Sigmoid colon (tissue), 7 donors: ENCODE data around the gene UBE2S. TPM values are rescaled to one million over a fixed set of nuclear protein-coding genes. Genes with fewer than 3 reads are reported as not detected.
"Not testable (repeated sequence)": the region's sequence is repeated elsewhere in the genome, so short reads cannot be mapped to it uniquely, and the experiment has no call there.

Experiments used
- DNase-seq: peaks from one replicate; pipeline ENCODE4 v3.0.0-alpha.2; 2019
- H3K27ac ChIP-seq, 4 donors: fragments of 200-600 bp; sonication (generic); one replicate each; pipeline ENCODE4 v1.5.1; 2016 to 2019; ENCODE audit warnings: mild to moderate bottlenecking in 1 of 4
- H3K27me3 ChIP-seq, 3 donors: fragments of 200-600 bp; sonication (generic); one replicate each; pipeline ENCODE4 v1.5.1; 2019; ENCODE audit warnings: mild to moderate bottlenecking in 1 of 3
- H3K36me3 ChIP-seq, 4 donors: fragments of 200-600 bp; sonication (generic); one replicate each; pipeline ENCODE4 v1.5.1; 2016 to 2019
- H3K4me1 ChIP-seq, 4 donors: fragments of 200-600 bp; sonication (generic); one replicate each; pipeline ENCODE4 v1.5.1; 2017 to 2019
- H3K4me3 ChIP-seq, 4 donors: fragments of 200-600 bp; sonication (generic); one replicate each; pipeline ENCODE4 v1.5.1; 2017 to 2019; ENCODE audit warnings: mild to moderate bottlenecking in 2 of 4, moderate library complexity in 1 of 4
- H3K9me3 ChIP-seq, 4 donors: fragments of 200-600 bp in 3 of 4; sonication (generic) in 3 of 4; one replicate each; pipeline versions ENCODE4 v1.5.1 to v1.6.1; 2013 to 2019
- EP300 ChIP-seq, 4 donors: sonication (generic); formaldehyde crosslinking; IDR thresholded peaks; one replicate each; pipeline ENCODE4 v1.6.1; 2017; ENCODE audit warnings: antibody characterized with exemption in 4 of 4
- POLR2A ChIP-seq, 2 donors: fragments of 450-650 bp; IDR thresholded peaks; one replicate each; pipeline ENCODE4 v1.6.1; 2016; ENCODE audit warnings: antibody characterized with exemption in 2 of 2, mild to moderate bottlenecking in 2 of 2, moderate library complexity in 2 of 2
- POLR2AphosphoS5 ChIP-seq, 4 donors: sonication (generic); formaldehyde crosslinking; IDR thresholded peaks; one replicate each; pipeline ENCODE4 v1.6.1; 2017; ENCODE audit warnings: antibody characterized with exemption in 4 of 4
- whole genome bisulfite sequencing, 2 donors: extraction: QIAGEN DNeasy Blood & Tissue Kit; methylation state at CpG; one replicate each; pipeline ENCODE4 v1.1.7; 2013; 5-methylcytosine and 5-hydroxymethylcytosine counted together
- intact Hi-C: fragments of 100-400 bp; cut with DNase I; formaldehyde crosslinking; loops from one replicate; pipeline ENCODE4 v1.15.1; 2023
- polyA plus RNA-seq, 3 donors: library from polyadenylated mRNA; stranded (reverse); fragments of 200-250 nt; gene quantifications; one replicate each; pipeline ENCODE4 v1.2.3, GENCODE V29; 2013
- total RNA-seq, 4 donors: library from RNA; depleted of rRNA; stranded (reverse); fragments of >200 nt; gene quantifications; one replicate each; pipeline ENCODE4 v1.1.0, GENCODE V29; 2016
- TF ChIP-seq, protein P1 (sequence below), 4 experiments: fragments of 450-650 bp in 3 of 4; fragments of 200-600 bp in 1 of 4; IDR thresholded peaks; one replicate each; pipeline ENCODE4 v1.5.1; 2016 to 2019; ENCODE audit warnings: antibody characterized with exemption in 4 of 4, mild to moderate bottlenecking in 3 of 4, moderate library complexity in 2 of 4
- donor health status: healthy with polysubstance abuse.
- donor health status: Bipolar disorder and iron deficiency.
- donor health status: healthy.

The UBE2S gene
- total and polyA plus RNA-seq, 7 donors, result 6.6 to 32.6 (median 16.2) TPM

GRCh38 chr19:55406826-55407549 lies 600 bp downstream of the UBE2S start:
- peaks cover 15 to 39% (median 19%) of the 10 kb centered on the region in 4 donors for H3K36me3 ChIP-seq
- intact Hi-C loops, result loop anchor here (1.0 to 10.0 kb wide), 3 partner anchors 22 to 1540 kb away; partner anchors contain the start of genes MYADM and RPL28
- DNase-seq, result no peak
- peaks cover 0 to 22% (median 20%) of the 10 kb centered on the region in 4 donors for H3K4me1 ChIP-seq
- TF ChIP-seq, protein P1, sequence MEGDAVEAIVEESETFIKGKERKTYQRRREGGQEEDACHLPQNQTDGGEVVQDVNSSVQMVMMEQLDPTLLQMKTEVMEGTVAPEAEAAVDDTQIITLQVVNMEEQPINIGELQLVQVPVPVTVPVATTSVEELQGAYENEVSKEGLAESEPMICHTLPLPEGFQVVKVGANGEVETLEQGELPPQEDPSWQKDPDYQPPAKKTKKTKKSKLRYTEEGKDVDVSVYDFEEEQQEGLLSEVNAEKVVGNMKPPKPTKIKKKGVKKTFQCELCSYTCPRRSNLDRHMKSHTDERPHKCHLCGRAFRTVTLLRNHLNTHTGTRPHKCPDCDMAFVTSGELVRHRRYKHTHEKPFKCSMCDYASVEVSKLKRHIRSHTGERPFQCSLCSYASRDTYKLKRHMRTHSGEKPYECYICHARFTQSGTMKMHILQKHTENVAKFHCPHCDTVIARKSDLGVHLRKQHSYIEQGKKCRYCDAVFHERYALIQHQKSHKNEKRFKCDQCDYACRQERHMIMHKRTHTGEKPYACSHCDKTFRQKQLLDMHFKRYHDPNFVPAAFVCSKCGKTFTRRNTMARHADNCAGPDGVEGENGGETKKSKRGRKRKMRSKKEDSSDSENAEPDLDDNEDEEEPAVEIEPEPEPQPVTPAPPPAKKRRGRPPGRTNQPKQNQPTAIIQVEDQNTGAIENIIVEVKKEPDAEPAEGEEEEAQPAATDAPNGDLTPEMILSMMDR (IDR thresholded peaks at IDR 0.05), result no peak
- TF ChIP-seq POLR2AphosphoS5 (IDR thresholded peaks at IDR 0.05), result no peak
- no peak for TF ChIP-seq EP300 (IDR thresholded peaks at IDR 0.05)
- TF ChIP-seq POLR2A (IDR thresholded peaks at IDR 0.05), result no peak
- peak overlapping the region; percentile 82 to 99 (median 89) for H3K4me3 ChIP-seq
- H3K9me3 ChIP-seq, result peaks cover 0 to 1% (median 0%) of the 10 kb centered on the region in 4 donors
- H3K27me3 ChIP-seq, result no peaks in the 10 kb centered on the region
- H3K27ac ChIP-seq, result peak overlapping the region; percentile 96 to 100 (median 98)
- 16 to 21% methylated on average over 35 of the region's 35 CpGs for WGBS, 2 donors

- Histone ChIP-seq H3K27ac (no peak overlapping the region), H3K4me1 (peaks cover 0 to 22% (median 20%) of the 10 kb centered on the region in 4 donors), H3K36me3 (peaks cover 18 to 45% (median 23%) of the 10 kb centered on the region in 4 donors), H3K9me3 (peaks cover 0 to 1% (median 0%) of the 10 kb centered on the region in 4 donors), H3K27me3 (no peaks in the 10 kb centered on the region), H3K4me3 (peak overlapping the region in 3 of 4 donors; percentile 82 to 99 (median 88))
- 86 to 87% methylated on average over 14 of the region's 14 CpGs for WGBS, 2 donors
- DNase-seq, result no peak
- intact Hi-C loops, result loop anchor here (5.0 to 10.0 kb wide), 2 partner anchors 99 to 1539 kb away; partner anchors contain the start of gene MYADM
- TF ChIP-seq POLR2A (IDR thresholded peaks at IDR 0.05) (no peak), EP300 (IDR thresholded peaks at IDR 0.05) (no peak), POLR2AphosphoS5 (IDR thresholded peaks at IDR 0.05) (no peak)
- TF ChIP-seq, protein P1 (IDR thresholded peaks at IDR 0.05), result no peak
These were observed 1.3 kb downstream of the UBE2S start for GRCh38 chr19:55406091-55406825.

DNA sequence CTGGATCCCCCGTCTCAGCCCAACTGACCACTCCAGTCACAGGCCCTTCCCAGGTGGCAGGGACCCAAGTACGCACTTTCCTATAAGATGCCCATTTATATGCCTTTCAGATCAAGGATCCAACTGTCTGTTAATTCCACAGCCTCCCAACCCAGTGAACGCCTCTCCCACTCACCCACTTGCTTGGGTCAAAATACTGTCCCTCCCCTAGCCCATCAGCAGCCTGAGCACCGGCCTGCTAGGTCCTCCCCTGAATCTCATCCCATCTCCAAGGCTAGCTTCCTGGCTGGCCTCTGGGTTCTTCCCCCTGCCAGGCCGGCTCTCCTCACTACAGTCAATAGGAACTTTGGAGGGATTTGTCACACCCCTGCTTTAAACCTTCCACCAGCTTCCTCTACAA lies 1.9 kb downstream of the UBE2S start:
- 89 to 91% methylated on average over 5 of the region's 5 CpGs for WGBS, 2 donors
- H3K4me3 ChIP-seq, result no peak overlapping the region
- peaks cover 0 to 1% (median 0%) of the 10 kb centered on the region in 4 donors for H3K9me3 ChIP-seq
- peaks cover 0 to 22% (median 20%) of the 10 kb centered on the region in 4 donors for H3K4me1 ChIP-seq
- no peak for TF ChIP-seq POLR2AphosphoS5 (IDR thresholded peaks at IDR 0.05)
- no peak for TF ChIP-seq POLR2A (IDR thresholded peaks at IDR 0.05)
- no peak for TF ChIP-seq EP300 (IDR thresholded peaks at IDR 0.05)
- TF ChIP-seq, protein P1 (IDR thresholded peaks at IDR 0.05), result no peak
- intact Hi-C loops, result loop anchor here (5.0 to 10.0 kb wide), 2 partner anchors 99 to 1538 kb away; partner anchors contain the start of gene MYADM
- no peak overlapping the region for H3K27ac ChIP-seq
- H3K36me3 ChIP-seq, result peaks cover 21 to 50% (median 28%) of the 10 kb centered on the region in 4 donors
- no peak for DNase-seq
- no peaks in the 10 kb centered on the region for H3K27me3 ChIP-seq

GRCh38 chr19:55402509-55402908 lies 5.1 kb downstream of the UBE2S start:
- intact Hi-C loops, result loop anchor here (10.0 kb wide), 1 partner anchor 102 kb away; no protein-coding TSS in a partner anchor

GRCh38 chr19:55401390-55401789 lies 6.2 kb downstream of the UBE2S start:
- intact Hi-C loops, result loop anchor here (10.0 kb wide), 1 partner anchor 103 kb away; no protein-coding TSS in a partner anchor
- peaks cover 0 to 11% (median 11%) of the 10 kb centered on the region in 4 donors for H3K4me1 ChIP-seq
- H3K4me3 ChIP-seq, H3K27me3 ChIP-seq, H3K27ac ChIP-seq, DNase-seq, H3K9me3 ChIP-seq: not testable (repeated sequence)
- peaks cover 25 to 54% (median 34%) of the 10 kb centered on the region in 4 donors for H3K36me3 ChIP-seq
- 92 to 94% methylated on average over 22 to 23 of the region's 28 CpGs for WGBS, 2 donors

More at GRCh38 chr19:55402509-55402908, 5.1 kb downstream of the UBE2S start:
- no peak for TF ChIP-seq POLR2A (IDR thresholded peaks at IDR 0.05)
- no peak for TF ChIP-seq EP300 (IDR thresholded peaks at IDR 0.05)
- TF ChIP-seq, protein P1 (IDR thresholded peaks at IDR 0.05), result no peak
- no peak for TF ChIP-seq POLR2AphosphoS5 (IDR thresholded peaks at IDR 0.05)
- no peak overlapping the region for H3K27ac ChIP-seq
- H3K9me3 ChIP-seq, result no peaks in the 10 kb centered on the region
- H3K4me1 ChIP-seq, result peaks cover 0 to 22% (median 18%) of the 10 kb centered on the region in 4 donors
- DNase-seq, result no peak
- peaks cover 25 to 54% (median 34%) of the 10 kb centered on the region in 4 donors for H3K36me3 ChIP-seq
- no peaks in the 10 kb centered on the region for H3K27me3 ChIP-seq
- 88 to 96% methylated on average over 2 of the region's 2 CpGs for WGBS, 2 donors
- H3K4me3 ChIP-seq, result no peak overlapping the region
